ENCODE measurements around the gene TRIL. TPM values are rescaled to one million over a fixed set of nuclear protein-coding genes. Genes with fewer than 3 reads are reported as not detected.
A peak's percentile ranks its signal among the peaks of the same experiment; 100 is the strongest.

TRIL gene
- total and polyA plus RNA-seq, 2 experiments from 2014 or later: 1.7 to 5.8 TPM

DNA sequence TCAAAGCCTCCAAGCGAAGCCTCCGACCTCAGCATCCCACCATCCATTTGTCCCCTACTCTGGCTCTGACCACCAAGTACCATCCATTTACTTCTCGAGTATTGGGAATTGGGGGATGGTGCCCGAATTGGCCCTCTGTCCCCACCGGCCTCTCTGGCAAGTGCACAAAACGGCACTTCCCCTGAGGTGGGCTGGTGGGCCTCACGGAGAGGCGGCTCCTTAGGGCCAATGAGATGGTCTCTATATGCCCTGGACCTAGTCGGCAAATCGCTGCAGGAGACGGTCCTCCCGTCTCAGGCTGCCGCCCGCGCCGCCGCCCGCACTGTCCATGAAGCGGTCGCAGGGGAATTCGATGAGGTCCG, 2.8 kb downstream of the TRIL start:
- no peaks in the 10 kb centered on the region for H3K9me3 ChIP-seq (ENCODE audit: low read depth)
- H3K4me1 ChIP-seq (ENCODE audit: low read depth): no peaks in the 10 kb centered on the region
- TF ChIP-seq, protein P1, sequence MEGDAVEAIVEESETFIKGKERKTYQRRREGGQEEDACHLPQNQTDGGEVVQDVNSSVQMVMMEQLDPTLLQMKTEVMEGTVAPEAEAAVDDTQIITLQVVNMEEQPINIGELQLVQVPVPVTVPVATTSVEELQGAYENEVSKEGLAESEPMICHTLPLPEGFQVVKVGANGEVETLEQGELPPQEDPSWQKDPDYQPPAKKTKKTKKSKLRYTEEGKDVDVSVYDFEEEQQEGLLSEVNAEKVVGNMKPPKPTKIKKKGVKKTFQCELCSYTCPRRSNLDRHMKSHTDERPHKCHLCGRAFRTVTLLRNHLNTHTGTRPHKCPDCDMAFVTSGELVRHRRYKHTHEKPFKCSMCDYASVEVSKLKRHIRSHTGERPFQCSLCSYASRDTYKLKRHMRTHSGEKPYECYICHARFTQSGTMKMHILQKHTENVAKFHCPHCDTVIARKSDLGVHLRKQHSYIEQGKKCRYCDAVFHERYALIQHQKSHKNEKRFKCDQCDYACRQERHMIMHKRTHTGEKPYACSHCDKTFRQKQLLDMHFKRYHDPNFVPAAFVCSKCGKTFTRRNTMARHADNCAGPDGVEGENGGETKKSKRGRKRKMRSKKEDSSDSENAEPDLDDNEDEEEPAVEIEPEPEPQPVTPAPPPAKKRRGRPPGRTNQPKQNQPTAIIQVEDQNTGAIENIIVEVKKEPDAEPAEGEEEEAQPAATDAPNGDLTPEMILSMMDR (IDR thresholded peaks at IDR 0.05; ENCODE audit: low read depth, low read length): no peak
- H3K27me3 ChIP-seq: peaks cover 44% of the 10 kb centered on the region
- no peak for DNase-seq (ENCODE audit: low read depth in 1 of 2, low spot score in 1 of 2)
- H3K36me3 ChIP-seq: no peaks in the 10 kb centered on the region
- no peak overlapping the region for H3K4me3 ChIP-seq
- H3K27ac ChIP-seq: no peak overlapping the region

DNA sequence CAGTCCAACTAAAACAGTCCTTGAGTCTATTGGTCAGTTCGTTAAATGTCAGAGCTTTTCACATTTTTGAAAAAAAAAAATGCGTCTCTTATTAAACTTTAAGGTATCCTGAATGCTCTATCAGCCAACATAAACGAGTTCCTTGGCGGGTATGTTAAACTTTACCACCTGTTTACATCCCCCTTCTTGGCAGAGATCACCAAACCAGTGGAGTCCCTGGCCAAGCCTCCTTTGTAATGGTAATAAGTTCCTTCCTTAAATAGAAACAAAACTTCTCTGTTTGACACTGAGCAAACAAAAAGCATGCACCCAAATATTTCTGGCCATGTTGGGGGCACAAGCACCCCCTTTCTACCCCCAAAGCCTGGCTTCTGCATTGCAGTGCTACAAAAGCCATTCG, 3.2 kb downstream of the TRIL start:
- no peak overlapping the region for H3K4me3 ChIP-seq
- TF ChIP-seq, protein P1 (IDR thresholded peaks at IDR 0.05; ENCODE audit: low read depth, low read length): no peak

DNA sequence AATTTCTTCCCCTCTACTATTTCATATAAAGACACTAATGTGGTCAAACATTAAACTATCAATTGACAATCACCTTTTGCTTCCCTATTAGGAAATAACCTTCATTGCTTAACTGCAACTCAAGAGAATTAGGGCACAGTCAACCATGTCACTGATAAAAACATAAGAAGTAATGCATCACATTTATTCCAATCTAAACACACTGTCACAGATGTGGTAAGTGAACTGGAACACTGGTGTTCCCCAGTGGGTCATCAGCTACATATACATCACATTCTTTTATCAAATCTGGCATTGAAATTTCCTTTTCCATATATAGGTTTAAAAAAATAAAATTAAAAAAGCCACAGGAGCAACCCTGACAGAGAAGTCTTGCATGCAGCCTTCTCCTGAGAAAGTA, 3.7 kb downstream of the TRIL start:
- DNase-seq (ENCODE audit: low read depth in 1 of 2, low spot score in 1 of 2): no peak
- Histone ChIP-seq H3K9me3 (ENCODE audit: low read depth) (no peaks in the 10 kb centered on the region), H3K4me3 (no peak overlapping the region), H3K27me3 (peaks cover 37% of the 10 kb centered on the region), H3K4me1 (ENCODE audit: low read depth) (no peaks in the 10 kb centered on the region), H3K36me3 (no peaks in the 10 kb centered on the region), H3K27ac (no peak overlapping the region)
- TF ChIP-seq, protein P1 (IDR thresholded peaks at IDR 0.05; ENCODE audit: low read depth, low read length): no peak

More for the DNA sequence above, 3.2 kb downstream of the TRIL start:
- Histone ChIP-seq H3K27me3 (peaks cover 40% of the 10 kb centered on the region), H3K4me1 (ENCODE audit: low read depth) (no peaks in the 10 kb centered on the region), H3K36me3 (no peaks in the 10 kb centered on the region), H3K9me3 (ENCODE audit: low read depth) (no peaks in the 10 kb centered on the region), H3K27ac (no peak overlapping the region)
- no peak for DNase-seq (ENCODE audit: low read depth in 1 of 2, low spot score in 1 of 2)

DNA sequence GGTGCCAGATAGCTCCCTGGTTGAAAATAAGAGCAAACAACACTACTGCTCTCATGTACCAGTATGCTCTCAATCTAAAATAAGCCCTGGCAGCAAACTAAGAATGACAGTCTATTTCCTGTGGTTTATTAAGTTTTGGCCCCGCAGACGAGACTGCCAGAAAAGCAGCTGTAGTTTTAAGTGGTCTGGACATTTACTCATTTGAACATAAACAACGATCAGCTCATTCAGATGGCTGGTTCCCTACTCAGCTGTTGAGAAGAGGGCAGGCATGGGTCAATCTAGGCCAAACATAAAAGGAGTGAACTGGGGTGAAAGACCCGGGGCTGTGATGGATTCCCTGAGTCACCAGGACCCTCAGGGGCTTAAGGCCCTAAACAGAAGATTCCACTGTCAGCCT, 4.5 kb downstream of the TRIL start:
- DNase-seq (ENCODE audit: low read depth in 1 of 2, low spot score in 1 of 2): peak in 1 of 2 donors; percentile 51
- Histone ChIP-seq H3K9me3 (ENCODE audit: low read depth) (no peaks in the 10 kb centered on the region), H3K4me1 (ENCODE audit: low read depth) (no peaks in the 10 kb centered on the region), H3K36me3 (no peaks in the 10 kb centered on the region), H3K4me3 (no peak overlapping the region), H3K27ac (no peak overlapping the region), H3K27me3 (peaks cover 29% of the 10 kb centered on the region)
- TF ChIP-seq, protein P1 (IDR thresholded peaks at IDR 0.05; ENCODE audit: low read depth, low read length): no peak

DNA sequence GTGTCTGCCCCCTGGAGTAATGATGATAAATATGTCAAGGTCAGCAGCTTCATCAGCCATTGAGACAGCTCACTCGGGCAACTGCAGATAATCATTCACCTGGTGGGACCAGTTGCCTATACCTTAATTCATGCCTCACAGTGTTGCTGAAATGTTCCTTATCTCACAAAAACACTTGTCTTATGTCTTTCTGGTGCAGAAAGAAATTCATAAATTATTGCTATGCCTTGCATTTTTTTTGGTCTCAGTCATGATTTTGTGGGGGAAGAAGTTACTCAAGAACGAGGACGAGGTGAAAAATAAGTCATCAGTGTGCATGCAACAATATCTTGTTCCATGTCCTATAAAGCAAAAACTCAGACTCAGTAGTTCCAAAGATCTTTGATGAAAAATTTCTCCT, 16.0 kb downstream of the TRIL start:
- H3K4me1 ChIP-seq (ENCODE audit: low read depth): peaks cover 3% of the 10 kb centered on the region
- no peak overlapping the region for H3K27ac ChIP-seq
- TF ChIP-seq, protein P1 (IDR thresholded peaks at IDR 0.05; ENCODE audit: low read depth, low read length): no peak
- H3K4me3 ChIP-seq: no peak overlapping the region
- no peaks in the 10 kb centered on the region for H3K9me3 ChIP-seq (ENCODE audit: low read depth)
- no peaks in the 10 kb centered on the region for H3K36me3 ChIP-seq
- no peak for DNase-seq (ENCODE audit: low read depth in 1 of 2, low spot score in 1 of 2)
- no peaks in the 10 kb centered on the region for H3K27me3 ChIP-seq

DNA sequence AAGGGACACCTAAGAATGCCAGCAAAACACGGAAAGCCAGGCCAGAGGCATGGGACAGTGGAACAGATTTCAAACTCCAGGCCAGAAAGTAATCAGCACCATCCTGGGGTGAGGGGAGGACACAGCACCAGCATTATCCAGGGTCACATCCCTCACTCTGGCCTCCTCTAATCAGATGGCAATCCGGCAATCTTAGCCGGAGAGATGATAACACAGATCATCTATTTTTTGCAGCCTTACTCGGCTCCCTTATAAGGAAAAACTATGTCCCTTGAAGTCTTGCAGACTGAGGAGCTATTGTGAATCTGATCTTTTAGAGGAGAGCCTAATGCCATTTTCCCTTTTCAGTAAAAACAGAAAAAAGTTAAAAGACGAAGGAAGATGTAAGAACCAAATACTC, 16.5 kb downstream of the TRIL start:
- no peak for DNase-seq (ENCODE audit: low read depth in 1 of 2, low spot score in 1 of 2)
- Histone ChIP-seq H3K27me3 (no peaks in the 10 kb centered on the region), H3K9me3 (ENCODE audit: low read depth) (no peaks in the 10 kb centered on the region), H3K36me3 (no peaks in the 10 kb centered on the region), H3K4me1 (ENCODE audit: low read depth) (peaks cover 3% of the 10 kb centered on the region), H3K27ac (no peak overlapping the region), H3K4me3 (no peak overlapping the region)
- TF ChIP-seq, protein P1 (IDR thresholded peaks at IDR 0.05; ENCODE audit: low read depth, low read length): no peak

All from cardiac muscle cell (in vitro differentiated cells and primary cell).